B cell (primary cell): ENCODE measurements around the gene C1orf74. TPM values are rescaled to one million over a fixed set of nuclear protein-coding genes. Genes with fewer than 3 reads are reported as not detected.

Experiments
- ATAC-seq: fragments of 200-7000 bp; cut with Tn5 transposase; one replicate; pipeline ENCODE4 v1.10.0; 2021; ENCODE audit warnings: low read depth, mild to moderate bottlenecking, moderate number of reproducible peaks, moderate library complexity
- CTCF ChIA-PET: fragments of 350-600 bp; sonication (Branson Sonifier 250); formaldehyde crosslinking; loops from one replicate; lab custom pipeline; 2021; ENCODE audit warnings: antibody characterized with exemption, inconsistent platforms; lab: Charles Lee
- POLR2A ChIA-PET: fragments of 350-600 bp; sonication (Branson Sonifier 250); formaldehyde crosslinking; loops from one replicate; lab custom pipeline; 2021; ENCODE audit warnings: antibody characterized with exemption; lab: Charles Lee
- DNase-seq: peaks from one replicate; pipeline ENCODE4 v3.0.0; 2013
- H2AFZ ChIP-seq: 2 replicates; pipeline ENCODE4 v1.6.1; 2012; ENCODE audit warnings: mild to moderate bottlenecking, low read depth, low read length; ENCODE audit not compliant: insufficient read depth, poor library complexity, severe bottlenecking
- H3K27ac ChIP-seq, 2 donors: 1 replicate in 1 of 2; 2 replicates in 1 of 2; pipeline ENCODE4 v1.5.1; 2012 to 2013; ENCODE audit warnings: low read length in 2 of 2, mild to moderate bottlenecking in 2 of 2, moderate library complexity in 1 of 2
- H3K27me3 ChIP-seq, 4 experiments: fragments of 200-600 bp in 1 of 4; sonication (generic) in 1 of 4; replicated peaks in 1 of 4; 1 replicate in 2 of 4; 2 replicates in 2 of 4; pipeline versions ENCODE4 v1.6.1 to v1.7.0; 2013 to 2016; ENCODE audit warnings: low read length in 3 of 4, mild to moderate bottlenecking in 2 of 4, mixed read lengths in 1 of 4, moderate library complexity in 1 of 4; ENCODE audit not compliant: insufficient read depth in 4 of 4, control insufficient read depth in 3 of 4; ENCODE audit errors: control extremely low read depth in 1 of 4
- H3K36me3 ChIP-seq, 2 experiments: replicated peaks in 1 of 2; 1 replicate in 1 of 2; 2 replicates in 1 of 2; pipeline versions ENCODE4 v1.6.1 to v1.7.1; 2013; ENCODE audit warnings: low read length in 1 of 2; ENCODE audit not compliant: insufficient read depth in 2 of 2, control insufficient read depth in 1 of 2; ENCODE audit errors: control extremely low read depth in 1 of 2, extremely low read depth in 1 of 2
- H3K4me1 ChIP-seq, 2 donors: fragments of 200-600 bp in 1 of 2; sonication (generic) in 1 of 2; 1 replicate in 1 of 2; 2 replicates in 1 of 2; pipeline versions ENCODE4 v1.5.1 to v1.6.1; 2013 to 2017; ENCODE audit warnings: low read length in 2 of 2; ENCODE audit not compliant: control insufficient read depth in 2 of 2, insufficient read depth in 2 of 2
- H3K4me2 ChIP-seq: replicated peaks from 2 replicates; pipeline ENCODE3; 2012; ENCODE audit warnings: mild to moderate bottlenecking, low read depth, low read length; ENCODE audit not compliant: poor library complexity, severe bottlenecking
- H3K4me3 ChIP-seq, 5 experiments: fragments of 200-600 bp in 1 of 5; sonication (generic) in 1 of 5; 1 replicate in 3 of 5; 2 replicates in 2 of 5; pipeline versions ENCODE4 v1.5.1 to v1.7.0; 2011 to 2016; ENCODE audit warnings: low read length in 4 of 5, mild to moderate bottlenecking in 4 of 5, low read depth in 2 of 5, control low read depth in 1 of 5, moderate library complexity in 1 of 5; ENCODE audit not compliant: insufficient read depth in 1 of 5; ENCODE audit errors: control extremely low read depth in 1 of 5, extremely low read depth in 1 of 5
- H3K79me2 ChIP-seq: fragments of 200-600 bp; sonication (generic); one replicate; pipeline ENCODE4 v1.6.0; 2016; ENCODE audit warnings: low read length; ENCODE audit not compliant: control insufficient read depth, insufficient read depth
- H3K9ac ChIP-seq: fragments of 200-600 bp; sonication (generic); 2 replicates; pipeline ENCODE4 v1.6.1; 2017; ENCODE audit warnings: mild to moderate bottlenecking, low read length, moderate library complexity
- H3K9me3 ChIP-seq, 3 donors: one replicate each; pipeline versions ENCODE4 v1.6.1 to v1.7.1; 2013; ENCODE audit warnings: low read length in 2 of 3; ENCODE audit not compliant: control insufficient read depth in 2 of 3, insufficient read depth in 1 of 3; ENCODE audit errors: control extremely low read depth in 1 of 3
- H4K20me1 ChIP-seq: 2 replicates; pipeline ENCODE4 v1.6.0; 2012; ENCODE audit warnings: mild to moderate bottlenecking, low read length; ENCODE audit not compliant: insufficient read depth, control insufficient read depth, poor library complexity, severe bottlenecking
- H3K27ac Mint-ChIP-seq: one replicate; pipeline ENCODE4 v1.8.0; 2021; ENCODE audit warnings: mixed read lengths
- H3K27me3 Mint-ChIP-seq: one replicate; pipeline ENCODE4 v1.8.0; 2021; ENCODE audit warnings: mixed read lengths
- H3K4me1 Mint-ChIP-seq: one replicate; pipeline ENCODE4 v1.8.0; 2021; ENCODE audit warnings: mixed read lengths
- H3K4me3 Mint-ChIP-seq: one replicate; pipeline ENCODE4 v1.8.0; 2021; ENCODE audit warnings: mixed read lengths
- H3K9me3 Mint-ChIP-seq: one replicate; pipeline ENCODE4 v1.8.0; 2022; ENCODE audit warnings: mixed read lengths; ENCODE audit not compliant: insufficient read depth
- CTCF ChIP-seq: fragments of 200-600 bp; IDR thresholded peaks from one replicate; pipeline ENCODE4 v1.8.0; 2022; ENCODE audit warnings: antibody characterized with exemption, mild to moderate bottlenecking
- EZH2 ChIP-seq: IDR thresholded peaks from 2 replicates; pipeline ENCODE4 v1.6.1; 2012; ENCODE audit warnings: borderline replicate concordance, low read depth, mild to moderate bottlenecking, moderate library complexity, low read length; ENCODE audit not compliant: insufficient read depth, poor library complexity, severe bottlenecking
- WGBS: methylation state at CpG from one replicate; pipeline ENCODE4 v1.1.5; 2013; ENCODE audit warnings: missing lambda C conversion rate; ENCODE audit not compliant: insufficient coverage; 5-methylcytosine and 5-hydroxymethylcytosine counted together
- intact Hi-C: fragments of 100-400 bp; cut with micrococcal nuclease; formaldehyde crosslinking; loops from one replicate; pipeline ENCODE4 v1.10.0; 2022
- polyA plus RNA-seq: library from polyadenylated mRNA; depleted of rRNA; stranded (reverse); fragments of >200 nt; gene quantifications from 2 replicates; pipeline ENCODE4 v1.2.3, GENCODE V29; 2012
- total RNA-seq, 2 donors: library from RNA; stranded (reverse); fragments of 120-200 nt in 1 of 2; gene quantifications; 1 replicate in 1 of 2; 2 replicates in 1 of 2; pipeline versions ENCODE4 v1.2.3 to v1.2.4, GENCODE V29; 2013 to 2022

The C1orf74 gene
- total and polyA plus RNA-seq, 2 donors (not counting 1 experiment from before 2014, with no cell fraction given): 0.49 to 3.4 TPM

- intact Hi-C loops: no loop called here
- peaks cover 0 to 18% (median 9%) of the 10 kb centered on the region in 4 experiments for H3K27me3 ChIP-seq
- no peaks in the 10 kb centered on the region for H4K20me1 ChIP-seq
- no peaks in the 10 kb centered on the region for H3K36me3 ChIP-seq
- H3K79me2 ChIP-seq: no peaks in the 10 kb centered on the region
- peaks cover 14% of the 10 kb centered on the region for H3K27me3 Mint-ChIP-seq
- H3K4me3 ChIP-seq: no peak overlapping the region
- H3K4me1 ChIP-seq: peaks cover 10 to 13% of the 10 kb centered on the region in 2 donors
- CTCF ChIA-PET: interaction anchor here (1.6 kb wide), 1 partner anchor 20 kb away, joined by 5 read pairs; no protein-coding TSS in a partner anchor
- peaks cover 11% of the 10 kb centered on the region for H3K4me1 Mint-ChIP-seq
- peaks cover 0 to 8% (median 0%) of the 10 kb centered on the region in 3 donors for H3K9me3 ChIP-seq
- TF ChIP-seq EZH2 (no peak), CTCF (no peak)
- no peak overlapping the region for H3K4me3 Mint-ChIP-seq
- H2AFZ ChIP-seq: no peak overlapping the region
- no peak overlapping the region for H3K9ac ChIP-seq
- H3K4me2 ChIP-seq: no peak overlapping the region
- H3K9me3 Mint-ChIP-seq: no peaks in the 10 kb centered on the region
- H3K27ac ChIP-seq: no peak overlapping the region
- POLR2A ChIA-PET: no interaction called here
- 78% methylated on average over 2 of the region's 4 CpGs for WGBS
- no peak overlapping the region for H3K27ac Mint-ChIP-seq
- no peak for ATAC-seq
- no peak for DNase-seq
These were observed 18.4 kb upstream of the C1orf74 start for GRCh38 chr1:209802780-209803152.

GRCh38 chr1:209802117-209802779 lies 17.9 kb upstream of the C1orf74 start:
- no peak for DNase-seq
- no CpG with 5 or more reads among the region's 4 CpGs for WGBS
- ATAC-seq: no peak
- Histone ChIP-seq H4K20me1 (no peaks in the 10 kb centered on the region), H3K4me3 (no peak overlapping the region), H3K36me3 (no peaks in the 10 kb centered on the region), H3K79me2 (no peaks in the 10 kb centered on the region), H3K9me3 (peaks cover 0 to 8% (median 0%) of the 10 kb centered on the region in 3 donors), H2AFZ (no peak overlapping the region), H3K4me1 (peaks cover 10 to 13% of the 10 kb centered on the region in 2 donors), H3K4me2 (no peak overlapping the region), H3K27ac (no peak overlapping the region), H3K9ac (no peak overlapping the region), H3K27me3 (peaks cover 0 to 18% (median 9%) of the 10 kb centered on the region in 4 experiments)
- peaks cover 14% of the 10 kb centered on the region for H3K27me3 Mint-ChIP-seq
- intact Hi-C loops: no loop called here
- no peak overlapping the region for H3K27ac Mint-ChIP-seq
- ChIA-PET POLR2A (no interaction called here), CTCF (interaction anchor here (1.6 kb wide), 1 partner anchor 21 kb away, joined by 5 read pairs; no protein-coding TSS in a partner anchor)
- TF ChIP-seq CTCF (no peak), EZH2 (no peak)
- H3K4me3 Mint-ChIP-seq: no peak overlapping the region
- peaks cover 11% of the 10 kb centered on the region for H3K4me1 Mint-ChIP-seq
- no peaks in the 10 kb centered on the region for H3K9me3 Mint-ChIP-seq
